ENCODE data around the gene BPIFB4.
A peak's percentile ranks its signal among the peaks of the same experiment; 100 is the strongest.
"Not testable (repeated sequence)": the region's sequence is repeated elsewhere in the genome, so short reads cannot be mapped to it uniquely, and the experiment has no call there.

Gene BPIFB4

DNA sequence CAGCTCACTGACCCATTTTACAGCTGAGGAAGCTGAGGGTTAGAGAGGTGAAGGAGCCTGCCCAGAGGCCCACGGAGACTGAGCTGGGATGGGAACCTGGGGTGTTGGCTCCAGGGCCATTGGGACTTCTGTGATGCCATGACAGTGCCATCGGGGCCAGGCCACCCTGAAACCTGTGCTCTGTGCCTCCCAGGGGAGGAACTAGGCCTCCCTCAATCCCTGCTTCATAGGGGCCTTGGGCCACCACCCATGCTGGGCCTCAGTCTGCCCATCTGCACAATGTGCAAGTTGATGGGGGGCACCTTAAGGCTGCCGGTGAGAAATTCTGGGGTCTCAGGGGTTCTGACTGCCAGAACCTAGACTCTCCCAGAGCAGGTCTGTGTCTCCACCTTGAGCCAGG is 24.9 kb downstream of the BPIFB4 start:
- Histone ChIP-seq H2BK15ac (ENCODE audit: low read length) (no peak overlapping the region), H2AK5ac (ENCODE audit: low read depth, low read length) (peak overlapping the region; percentile 80), H3K4me1 (ENCODE audit: control insufficient read depth in 2 of 2, insufficient read depth in 1 of 2, low read depth in 1 of 2, low read length in 2 of 2) (no peaks in the 10 kb centered on the region), H3K4ac (ENCODE audit: low read length) (no peak overlapping the region), H3K27me3 (ENCODE audit: control insufficient read depth in 3 of 3, insufficient read depth in 3 of 3, low read depth in 1 of 3, low read length in 3 of 3) (no peaks in the 10 kb centered on the region), H3K36me3 (replicated peaks in 1 of 2; ENCODE audit: control insufficient read depth in 2 of 2, insufficient read depth in 2 of 2, low read length in 2 of 2) (no peaks in the 10 kb centered on the region), H2AFZ (ENCODE audit: low read length) (no peak overlapping the region), H3K79me1 (ENCODE audit: low read depth, low read length) (peaks cover 2% of the 10 kb centered on the region), H4K91ac (ENCODE audit: low read depth, low read length, poor library complexity) (no peak overlapping the region), H4K8ac (ENCODE audit: low read depth, low read length) (no peak overlapping the region), H2BK120ac (ENCODE audit: low read depth, low read length) (no peak overlapping the region), H3K9ac (ENCODE audit: low read depth, low read length, poor library complexity) (no peak overlapping the region), H3K27ac (replicated peaks; ENCODE audit: low read length) (no peak overlapping the region), H3K4me2 (ENCODE audit: insufficient read depth, low read length, poor library complexity, severe bottlenecking) (no peak overlapping the region), H3K14ac (ENCODE audit: low read length) (no peak overlapping the region), H3K9me3 (replicated peaks in 1 of 2; ENCODE audit: control insufficient read depth in 2 of 2, insufficient read depth in 1 of 2, low read depth in 1 of 2, low read length in 2 of 2) (no peaks in the 10 kb centered on the region), H3K18ac (ENCODE audit: low read length) (peak overlapping the region; percentile 56), H3K23ac (ENCODE audit: low read depth, low read length, poor library complexity) (no peak overlapping the region), H2BK12ac (ENCODE audit: low read length) (no peak overlapping the region), H2BK5ac (ENCODE audit: low read length) (no peak overlapping the region), H3K4me3 (ENCODE audit: low read length in 2 of 2) (no peak overlapping the region)
- DNase-seq (ENCODE audit: low spot score): no peak
- WGBS, 2 donors (ENCODE audit: extremely low coverage in 2 of 2, insufficient read length in 2 of 2, insufficient replicate concordance in 1 of 2): no CpG with 5 or more reads among the region's 3 CpGs

- Histone ChIP-seq H3K4me3 (ENCODE audit: low read length in 2 of 2) (no peak overlapping the region), H3K9me3 (replicated peaks in 1 of 2; ENCODE audit: control insufficient read depth in 2 of 2, insufficient read depth in 1 of 2, low read depth in 1 of 2, low read length in 2 of 2) (no peaks in the 10 kb centered on the region), H3K4me1 (ENCODE audit: control insufficient read depth in 2 of 2, insufficient read depth in 1 of 2, low read depth in 1 of 2, low read length in 2 of 2) (no peaks in the 10 kb centered on the region), H4K8ac (ENCODE audit: low read depth, low read length) (no peak overlapping the region), H3K27me3 (ENCODE audit: control insufficient read depth in 3 of 3, insufficient read depth in 3 of 3, low read depth in 1 of 3, low read length in 3 of 3) (no peaks in the 10 kb centered on the region), H3K4me2 (ENCODE audit: insufficient read depth, low read length, poor library complexity, severe bottlenecking) (no peak overlapping the region), H2BK12ac (ENCODE audit: low read length) (no peak overlapping the region), H3K23ac (ENCODE audit: low read depth, low read length, poor library complexity) (no peak overlapping the region), H3K27ac (replicated peaks; ENCODE audit: low read length) (no peak overlapping the region), H2BK5ac (ENCODE audit: low read length) (peak overlapping the region; percentile 42), H4K91ac (ENCODE audit: low read depth, low read length, poor library complexity) (no peak overlapping the region), H3K4ac (ENCODE audit: low read length) (no peak overlapping the region), H2AK5ac (ENCODE audit: low read depth, low read length) (no peak overlapping the region), H3K9ac (ENCODE audit: low read depth, low read length, poor library complexity) (no peak overlapping the region), H2AFZ (ENCODE audit: low read length) (no peak overlapping the region), H3K36me3 (replicated peaks in 1 of 2; ENCODE audit: control insufficient read depth in 2 of 2, insufficient read depth in 2 of 2, low read length in 2 of 2) (no peaks in the 10 kb centered on the region), H2BK120ac (ENCODE audit: low read depth, low read length) (no peak overlapping the region), H3K79me1 (ENCODE audit: low read depth, low read length) (peaks cover 2% of the 10 kb centered on the region), H3K18ac (ENCODE audit: low read length) (peak overlapping the region; percentile 76), H3K14ac (ENCODE audit: low read length) (no peak overlapping the region), H2BK15ac (ENCODE audit: low read length) (no peak overlapping the region)
- no CpG with 5 or more reads among the region's 8 CpGs for WGBS, 2 donors (ENCODE audit: extremely low coverage in 2 of 2, insufficient read length in 2 of 2, insufficient replicate concordance in 1 of 2)
- DNase-seq (ENCODE audit: low spot score): no peak
These were observed 26.0 kb downstream of the BPIFB4 start for GRCh38 chr20:33105316-33105924.

- H2BK15ac ChIP-seq (ENCODE audit: low read length); H3K9ac ChIP-seq (ENCODE audit: low read depth, low read length, poor library complexity); H3K36me3 ChIP-seq (replicated peaks in 1 of 2; ENCODE audit: control insufficient read depth in 2 of 2, insufficient read depth in 2 of 2, low read length in 2 of 2); H3K4me3 ChIP-seq (ENCODE audit: low read length in 2 of 2); H3K79me1 ChIP-seq (ENCODE audit: low read depth, low read length); H3K18ac ChIP-seq (ENCODE audit: low read length); H4K91ac ChIP-seq (ENCODE audit: low read depth, low read length, poor library complexity); H3K27ac ChIP-seq (replicated peaks; ENCODE audit: low read length); H3K4ac ChIP-seq (ENCODE audit: low read length); H3K4me2 ChIP-seq (ENCODE audit: insufficient read depth, low read length, poor library complexity, severe bottlenecking); DNase-seq (ENCODE audit: low spot score); H2BK12ac ChIP-seq (ENCODE audit: low read length); H2AFZ ChIP-seq (ENCODE audit: low read length); H2BK120ac ChIP-seq (ENCODE audit: low read depth, low read length); H3K23ac ChIP-seq (ENCODE audit: low read depth, low read length, poor library complexity); H2BK5ac ChIP-seq (ENCODE audit: low read length); H3K9me3 ChIP-seq (replicated peaks in 1 of 2; ENCODE audit: control insufficient read depth in 2 of 2, insufficient read depth in 1 of 2, low read depth in 1 of 2, low read length in 2 of 2); H3K4me1 ChIP-seq (ENCODE audit: control insufficient read depth in 2 of 2, insufficient read depth in 1 of 2, low read depth in 1 of 2, low read length in 2 of 2); H4K8ac ChIP-seq (ENCODE audit: low read depth, low read length); H2AK5ac ChIP-seq (ENCODE audit: low read depth, low read length); H3K27me3 ChIP-seq (ENCODE audit: control insufficient read depth in 3 of 3, insufficient read depth in 3 of 3, low read depth in 1 of 3, low read length in 3 of 3); H3K14ac ChIP-seq (ENCODE audit: low read length): not testable (repeated sequence)
- no CpG with 5 or more reads among the region's 7 CpGs for WGBS, 2 donors (ENCODE audit: extremely low coverage in 2 of 2, insufficient read length in 2 of 2, insufficient replicate concordance in 1 of 2)
These were observed 26.7 kb downstream of the BPIFB4 start for GRCh38 chr20:33106058-33106620.

DNA sequence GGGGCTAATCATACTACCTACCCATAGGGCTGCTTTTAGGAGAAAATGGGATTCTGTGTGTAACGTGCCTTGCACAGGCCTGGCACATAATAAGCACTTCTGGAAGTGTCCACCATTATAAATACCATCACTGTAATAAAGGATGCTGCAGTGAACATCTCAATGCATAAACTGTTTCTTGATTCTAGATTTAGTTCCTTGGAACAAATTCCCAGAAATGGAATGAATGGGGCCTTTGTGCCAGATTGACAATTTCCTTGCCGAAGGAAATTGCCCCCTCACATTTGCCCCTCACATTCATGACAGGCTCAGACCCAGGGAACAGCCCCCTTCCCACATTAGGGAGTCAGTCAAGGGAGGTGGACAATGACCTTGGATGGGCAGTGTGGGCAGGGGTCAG is 29.2 kb downstream of the BPIFB4 start:
- Histone ChIP-seq H3K4me2 (ENCODE audit: insufficient read depth, low read length, poor library complexity, severe bottlenecking) (no peak overlapping the region), H3K23ac (ENCODE audit: low read depth, low read length, poor library complexity) (no peak overlapping the region), H4K91ac (ENCODE audit: low read depth, low read length, poor library complexity) (no peak overlapping the region), H3K27ac (replicated peaks; ENCODE audit: low read length) (no peak overlapping the region), H3K9me3 (replicated peaks in 1 of 2; ENCODE audit: control insufficient read depth in 2 of 2, insufficient read depth in 1 of 2, low read depth in 1 of 2, low read length in 2 of 2) (peaks cover 0 to 2% of the 10 kb centered on the region in 2 donors), H2AK5ac (ENCODE audit: low read depth, low read length) (no peak overlapping the region), H3K79me1 (ENCODE audit: low read depth, low read length) (peaks cover 2% of the 10 kb centered on the region), H2BK5ac (ENCODE audit: low read length) (no peak overlapping the region), H3K4me3 (ENCODE audit: low read length in 2 of 2) (no peak overlapping the region), H3K4me1 (ENCODE audit: control insufficient read depth in 2 of 2, insufficient read depth in 1 of 2, low read depth in 1 of 2, low read length in 2 of 2) (no peaks in the 10 kb centered on the region), H3K4ac (ENCODE audit: low read length) (no peak overlapping the region), H4K8ac (ENCODE audit: low read depth, low read length) (no peak overlapping the region), H3K27me3 (ENCODE audit: control insufficient read depth in 3 of 3, insufficient read depth in 3 of 3, low read depth in 1 of 3, low read length in 3 of 3) (no peaks in the 10 kb centered on the region), H2AFZ (ENCODE audit: low read length) (no peak overlapping the region), H3K36me3 (replicated peaks in 1 of 2; ENCODE audit: control insufficient read depth in 2 of 2, insufficient read depth in 2 of 2, low read length in 2 of 2) (no peaks in the 10 kb centered on the region), H3K9ac (ENCODE audit: low read depth, low read length, poor library complexity) (no peak overlapping the region), H2BK15ac (ENCODE audit: low read length) (no peak overlapping the region), H3K14ac (ENCODE audit: low read length) (no peak overlapping the region), H2BK12ac (ENCODE audit: low read length) (no peak overlapping the region), H2BK120ac (ENCODE audit: low read depth, low read length) (no peak overlapping the region), H3K18ac (ENCODE audit: low read length) (no peak overlapping the region)
- DNase-seq (ENCODE audit: low spot score): no peak
- WGBS, 2 donors (ENCODE audit: extremely low coverage in 2 of 2, insufficient read length in 2 of 2, insufficient replicate concordance in 1 of 2): no CpG with 5 or more reads among the region's 2 CpGs
